Suppressor macrophage (primary cell): Measurements from ENCODE around the gene RIIAD1.
"Not testable (repeated sequence)": the region's sequence is repeated elsewhere in the genome, so short reads cannot be mapped to it uniquely, and the experiment has no call there.

Experiments
- DNase-seq, 4 experiments: peaks; one replicate each; pipeline ENCODE4 v3.0.0-alpha.2; 2020 to 2022

Gene RIIAD1

DNA sequence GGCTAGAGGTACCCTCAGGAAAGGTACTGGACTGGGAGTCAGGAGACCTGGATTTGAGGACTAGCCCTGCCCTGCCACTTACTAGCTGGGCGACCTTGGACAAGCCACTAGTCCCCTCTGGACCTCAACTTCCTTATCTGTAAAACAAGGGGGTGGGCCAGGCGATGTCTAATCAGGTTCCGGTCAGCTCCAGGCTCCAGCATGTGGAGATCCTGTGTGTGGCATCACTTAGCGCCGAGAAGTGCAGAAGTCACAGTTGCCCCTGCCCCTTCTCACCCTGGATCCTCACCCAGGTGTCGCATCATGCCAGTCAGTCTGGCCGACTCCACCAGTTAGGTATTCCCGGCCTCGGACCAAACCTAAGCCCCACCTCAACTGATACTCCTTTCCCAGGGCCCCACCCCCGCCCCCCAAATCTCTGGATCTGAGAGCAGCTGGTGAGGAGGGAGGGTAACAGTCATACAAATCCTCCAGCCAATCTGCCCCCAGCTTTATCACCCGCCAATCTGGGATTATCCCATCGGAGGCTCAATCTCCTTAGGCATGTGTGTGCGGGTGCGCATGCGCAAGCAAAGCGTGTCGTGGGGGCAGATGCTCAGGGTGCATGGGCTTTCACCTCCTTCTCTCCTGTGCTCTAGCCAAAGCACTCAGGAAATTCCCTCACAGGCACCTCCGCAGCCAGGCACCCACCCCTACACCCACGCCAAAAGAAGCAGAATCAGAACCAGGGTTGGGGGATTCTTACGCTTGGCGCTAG is 10.1 kb upstream of the RIIAD1 start:
- DNase-seq, result no peak

DNA sequence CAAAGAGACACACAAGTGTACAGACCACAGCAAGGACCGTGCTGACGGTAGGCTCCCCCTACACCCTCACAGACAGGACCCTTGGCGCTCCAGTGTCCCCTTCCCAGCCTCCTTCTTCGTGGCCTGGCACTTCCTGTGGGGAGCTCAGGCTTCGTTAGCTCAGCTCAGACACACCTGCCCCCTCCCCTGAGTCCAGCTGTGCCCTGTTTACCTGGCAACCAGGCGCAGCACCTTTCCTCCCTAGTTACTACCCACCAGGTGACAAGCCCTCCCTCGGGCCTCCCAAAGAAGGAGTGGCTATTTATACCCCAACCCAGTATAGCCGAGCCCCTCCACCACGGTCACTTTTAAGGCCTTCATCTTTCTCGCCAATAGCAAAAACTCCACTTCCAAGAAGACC is 9.4 kb upstream of the RIIAD1 start:
- DNase-seq, result no peak

DNA sequence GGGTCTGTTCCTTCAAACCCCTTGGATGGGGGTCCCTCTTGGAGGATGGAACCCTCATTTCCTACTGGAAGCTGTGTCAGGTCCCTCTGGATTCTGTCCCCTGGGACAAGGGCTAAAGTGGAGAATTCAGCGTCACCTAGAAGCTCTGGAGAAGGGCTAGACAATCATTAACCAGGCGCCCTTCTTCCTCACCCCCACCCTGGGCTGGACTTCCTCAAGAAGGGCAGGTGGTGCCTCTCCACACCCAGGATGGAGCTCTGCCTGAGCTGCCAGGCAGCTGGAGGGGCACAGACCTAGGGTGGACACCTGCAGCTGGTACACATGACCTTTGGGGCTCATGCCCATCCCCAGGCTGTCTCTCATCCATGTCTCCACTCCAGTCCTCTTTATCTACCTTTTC is 8.3 kb upstream of the RIIAD1 start:
- DNase-seq, result no peak

DNA sequence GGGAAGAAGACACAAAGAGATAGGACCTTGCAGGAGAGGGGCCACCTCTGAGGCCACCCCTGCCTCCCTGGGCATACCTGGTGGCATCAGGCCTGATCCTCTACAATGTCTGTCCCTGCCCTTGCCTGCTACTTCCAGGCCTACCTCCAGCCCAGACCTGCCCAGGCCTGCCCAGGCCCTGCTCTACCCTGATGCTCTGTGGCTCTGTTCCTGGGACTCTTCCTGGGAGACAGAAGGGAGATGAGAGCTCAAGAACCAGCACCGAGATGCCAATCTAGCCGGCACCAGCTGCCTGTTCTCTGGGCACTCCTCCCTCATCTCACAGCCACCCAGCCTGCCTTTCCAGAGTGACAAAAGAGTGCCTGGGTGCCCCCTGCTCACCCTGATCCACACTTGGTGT is 7.4 kb upstream of the RIIAD1 start:
- no peak for DNase-seq

DNA sequence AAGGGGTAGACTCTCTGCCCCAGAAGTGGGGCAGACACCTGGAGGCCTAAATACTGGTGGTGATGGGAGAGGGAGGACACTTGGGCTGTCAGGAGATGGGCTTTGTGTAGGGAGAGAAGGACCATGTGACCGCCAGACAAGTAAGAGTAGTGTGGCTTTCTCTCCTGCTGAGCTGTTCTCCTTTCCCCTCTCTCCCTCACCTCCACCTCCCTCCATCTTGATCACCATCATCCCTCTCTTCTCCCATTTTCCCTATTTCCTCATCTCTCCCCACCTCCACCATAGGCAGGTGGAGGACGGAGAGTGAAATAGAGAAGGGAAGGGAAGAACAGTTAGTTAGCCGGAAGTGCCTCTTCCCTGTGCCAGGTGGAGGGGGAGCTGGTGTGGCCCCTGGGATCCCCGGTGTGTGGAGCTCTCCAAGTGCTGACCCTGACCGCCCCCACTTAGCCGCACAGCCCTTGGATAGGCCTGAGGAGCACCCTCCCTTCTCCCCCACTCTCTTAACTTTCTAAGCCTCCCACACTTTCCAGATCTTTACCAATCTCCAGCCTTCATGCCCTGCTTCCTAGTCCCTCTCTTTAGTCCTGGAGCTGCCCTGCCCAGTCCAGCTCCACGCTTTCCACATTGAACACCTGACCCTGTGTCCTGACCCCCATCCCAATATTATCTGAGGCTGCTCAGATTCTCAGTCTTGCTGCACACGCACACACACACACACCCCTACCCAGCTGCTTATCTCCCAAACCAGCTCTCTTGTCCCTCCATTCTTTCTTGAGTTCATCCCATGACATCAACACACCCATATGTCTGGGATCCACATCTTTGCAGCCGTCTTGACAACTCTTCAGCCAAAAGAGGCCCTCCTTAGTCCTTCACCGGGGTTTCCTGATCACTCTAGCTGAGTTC is 6.2 kb upstream of the RIIAD1 start:
- DNase-seq, result no peak

DNA sequence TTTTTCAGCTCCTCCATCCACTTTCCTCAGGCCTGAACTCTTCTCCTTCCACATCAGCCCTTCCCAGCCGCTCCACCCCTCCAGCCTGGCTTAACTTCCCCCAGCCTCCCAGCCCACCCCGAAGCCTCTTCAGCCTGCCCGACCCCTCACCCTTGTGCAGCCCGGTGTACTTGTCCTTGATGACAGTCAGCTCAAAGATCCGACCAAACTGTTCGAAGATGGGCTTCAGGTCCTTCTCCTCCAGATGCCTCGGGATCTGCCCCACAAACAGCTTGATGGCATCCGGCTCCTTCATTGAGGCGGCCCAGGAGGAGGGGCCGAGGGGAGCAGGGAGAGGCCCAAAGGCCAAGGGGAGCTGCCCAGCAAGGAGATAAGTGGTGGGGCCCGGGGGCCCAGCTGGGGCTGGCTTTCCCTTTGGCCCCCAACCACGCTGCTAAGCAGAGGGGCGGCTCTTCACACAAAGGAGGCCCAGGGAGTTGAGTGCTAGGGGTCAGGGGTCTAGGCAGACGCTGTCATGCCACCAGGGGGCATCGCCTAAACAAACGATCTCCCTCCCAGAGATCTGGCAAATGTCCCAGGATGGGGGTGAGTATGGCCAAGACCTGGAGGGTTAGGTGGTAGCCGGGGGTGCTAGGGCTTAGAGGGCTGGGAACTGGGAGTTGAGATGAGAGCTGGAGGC is 5.5 kb upstream of the RIIAD1 start:
- DNase-seq, result no peak

DNA sequence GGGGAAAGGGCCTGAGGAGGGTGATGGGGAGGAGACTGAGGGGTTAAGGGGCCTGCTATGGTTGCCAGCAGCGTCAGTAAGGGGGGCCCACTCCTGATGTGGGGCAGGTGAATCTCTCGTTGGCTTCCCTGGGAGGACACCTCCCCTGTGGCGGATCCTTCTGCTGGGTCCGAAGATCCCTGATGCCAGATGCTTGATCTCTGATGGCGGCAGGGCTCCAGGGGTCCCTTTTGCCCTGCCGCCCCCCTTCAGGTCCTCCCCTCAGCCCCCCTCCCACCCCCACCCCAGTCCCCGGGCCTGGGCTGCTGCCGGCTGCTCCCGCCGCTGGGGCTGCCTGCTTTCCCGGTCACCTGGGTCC is 4.9 kb upstream of the RIIAD1 start:
- no peak for DNase-seq

DNA sequence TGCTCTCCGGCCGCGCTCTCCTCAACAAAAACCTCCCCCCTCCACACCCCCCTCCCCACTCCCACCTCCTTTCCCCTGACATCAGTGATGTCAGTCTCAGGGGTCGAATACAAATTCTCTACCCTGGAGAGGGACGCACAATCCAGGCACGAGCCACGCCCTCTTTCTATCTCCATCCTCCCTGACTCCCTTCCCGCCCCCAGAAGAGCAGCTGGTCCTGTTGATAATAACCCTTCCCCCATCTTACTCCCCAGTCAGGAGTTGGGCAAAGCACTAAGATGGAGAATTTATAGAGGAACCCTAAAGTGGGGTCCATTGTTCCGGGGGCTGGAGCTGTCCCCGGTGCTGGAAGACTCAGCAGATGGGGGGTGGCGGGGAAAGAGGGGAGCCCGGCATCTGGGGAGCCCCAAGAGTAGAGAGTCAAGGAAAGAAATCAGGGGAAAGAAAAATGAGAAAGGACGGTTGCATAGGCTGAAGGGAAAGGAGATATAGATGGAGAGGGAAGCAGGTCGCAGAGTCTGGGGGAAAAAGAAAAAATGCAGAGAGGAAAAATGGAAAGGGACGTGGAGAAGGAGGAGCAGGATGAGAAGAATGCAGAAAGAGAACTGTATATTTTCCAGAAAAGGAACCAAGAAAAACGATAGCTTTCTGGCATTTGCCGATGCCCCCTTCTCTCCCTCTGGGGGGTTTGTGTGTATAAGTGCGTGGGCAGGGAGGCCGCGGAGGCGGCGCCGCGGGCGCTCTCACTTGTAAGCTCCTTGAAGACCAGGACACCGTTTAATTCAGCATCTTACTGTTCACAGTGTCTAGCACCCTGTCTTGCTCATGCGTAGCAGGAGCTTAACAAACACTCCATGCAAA is 4.3 kb upstream of the RIIAD1 start, which contains the start of gene CELF3:
TSS of gene CELF3 (minus strand) at position 33 of the 861 bp plus-strand sequence. CDS start 783 bp downstream, outside the sequence.
- DNase-seq, result peak in 2 of 4 experiments; percentile 14 to 28

DNA sequence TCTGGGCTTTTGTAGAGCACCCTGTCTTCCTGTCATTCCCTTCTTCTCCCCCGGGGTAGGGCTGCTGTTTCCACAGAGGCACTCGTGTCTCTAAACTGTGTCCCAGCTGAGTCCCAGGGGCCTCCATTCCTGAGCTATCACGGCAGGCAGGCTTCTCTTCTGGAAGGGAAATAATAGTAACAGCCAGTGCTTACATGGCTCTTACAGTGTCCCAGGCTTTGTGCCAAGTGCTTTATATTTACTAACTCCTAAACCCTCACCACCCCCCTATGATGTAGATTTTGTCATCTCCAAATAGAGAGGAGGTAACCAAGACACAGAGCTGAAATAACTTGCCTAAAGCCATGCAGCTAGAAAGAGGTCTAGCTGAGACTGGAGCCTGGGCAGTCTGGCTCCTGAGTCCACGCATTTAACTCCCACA is 3.3 kb upstream of the RIIAD1 start:
- DNase-seq, result no peak

DNA sequence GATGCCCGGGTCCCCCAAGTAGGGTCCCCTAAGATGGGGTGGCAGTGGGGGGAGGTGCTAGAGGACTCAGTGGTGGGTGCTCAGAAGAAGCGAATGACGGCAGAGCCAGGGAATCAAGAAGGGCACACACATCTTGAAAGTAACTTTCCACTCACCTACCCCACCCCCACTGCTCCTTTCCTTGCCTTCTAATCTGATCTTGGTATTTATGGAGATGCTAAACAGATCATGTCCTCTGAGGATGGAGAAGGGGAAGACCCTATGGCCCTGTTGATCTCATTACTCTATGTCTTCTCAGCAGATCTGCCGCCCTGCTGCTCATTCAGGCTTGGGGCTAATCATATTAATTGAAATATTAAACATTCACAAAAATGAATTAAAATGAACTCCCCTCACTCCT is 2.7 kb upstream of the RIIAD1 start:
- no peak for DNase-seq

DNA sequence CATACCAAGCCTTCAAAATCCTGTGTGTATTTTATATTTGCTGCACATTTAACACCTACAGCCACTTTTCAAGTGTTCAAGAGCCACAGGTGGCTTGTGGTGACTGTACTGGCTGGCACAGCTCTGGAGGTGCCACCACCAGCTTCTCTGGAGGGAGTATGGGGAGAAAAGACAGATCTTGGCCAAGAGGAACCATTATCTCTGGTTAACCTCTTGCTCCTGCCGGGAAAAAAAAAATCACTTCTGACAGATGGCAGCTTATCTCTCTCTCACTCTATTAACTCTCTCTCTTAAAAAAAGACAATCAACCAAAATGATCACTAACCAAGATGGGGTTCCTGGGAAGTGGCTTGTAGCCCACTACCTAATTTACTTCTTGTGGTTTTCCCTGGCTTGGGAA is 1.2 kb upstream of the RIIAD1 start:
- DNase-seq, result no peak

DNA sequence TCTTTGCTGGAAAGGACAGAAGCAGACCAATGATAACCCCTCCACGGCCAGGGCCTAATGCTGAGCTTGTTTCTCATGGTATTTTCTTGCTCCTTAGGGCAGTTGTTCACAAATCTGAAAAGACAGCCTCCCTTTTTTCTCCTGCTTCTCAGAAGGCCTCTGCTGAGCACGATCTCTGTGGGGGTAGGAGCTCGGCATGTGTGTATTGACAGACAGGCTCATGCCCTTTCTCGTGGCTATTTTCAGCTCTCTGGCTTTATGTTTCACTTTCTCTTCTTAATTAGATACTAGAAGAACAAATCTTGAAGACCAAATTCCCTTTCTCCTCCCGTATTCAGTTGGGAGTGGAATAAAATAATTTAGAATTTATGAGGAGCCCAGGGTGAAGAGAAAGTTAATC is 768 bp upstream of the RIIAD1 start:
- DNase-seq, result peak; percentile 13 to 35 (median 29)

DNA sequence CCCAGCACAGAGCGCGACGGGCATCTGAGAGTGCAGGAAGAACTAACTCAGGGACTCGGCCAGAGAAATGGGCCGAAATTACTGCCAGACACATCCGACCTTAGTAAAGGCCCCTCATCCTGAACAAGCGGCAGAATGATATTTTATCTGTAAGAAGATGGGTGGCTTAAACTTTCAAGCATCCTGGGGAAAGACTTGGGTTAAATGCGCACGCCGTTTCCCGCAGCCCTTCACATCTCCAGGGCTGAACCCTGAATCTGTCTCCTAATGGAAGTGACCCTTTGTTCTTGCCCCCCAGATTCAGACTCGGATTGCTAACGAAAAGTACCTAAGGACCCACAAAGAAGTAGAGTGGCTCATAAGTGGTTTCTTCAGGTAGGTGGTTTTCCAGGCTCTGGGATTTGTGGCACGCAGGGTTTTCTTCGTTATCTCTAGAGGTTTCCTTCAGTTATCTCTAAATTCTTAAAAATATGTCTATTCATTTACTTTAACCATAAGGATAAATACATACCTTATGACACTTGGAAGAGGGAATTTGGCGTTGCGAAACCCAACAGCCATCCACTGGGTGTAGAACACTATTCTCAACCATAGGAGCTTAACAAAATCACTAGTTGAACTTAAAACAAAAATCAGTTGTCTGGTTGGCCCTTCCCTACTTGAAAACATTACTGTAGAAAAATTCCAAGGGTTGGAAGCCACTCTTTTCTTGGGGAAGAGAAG is 627 bp downstream of the RIIAD1 start:
- DNase-seq, result no peak

DNA sequence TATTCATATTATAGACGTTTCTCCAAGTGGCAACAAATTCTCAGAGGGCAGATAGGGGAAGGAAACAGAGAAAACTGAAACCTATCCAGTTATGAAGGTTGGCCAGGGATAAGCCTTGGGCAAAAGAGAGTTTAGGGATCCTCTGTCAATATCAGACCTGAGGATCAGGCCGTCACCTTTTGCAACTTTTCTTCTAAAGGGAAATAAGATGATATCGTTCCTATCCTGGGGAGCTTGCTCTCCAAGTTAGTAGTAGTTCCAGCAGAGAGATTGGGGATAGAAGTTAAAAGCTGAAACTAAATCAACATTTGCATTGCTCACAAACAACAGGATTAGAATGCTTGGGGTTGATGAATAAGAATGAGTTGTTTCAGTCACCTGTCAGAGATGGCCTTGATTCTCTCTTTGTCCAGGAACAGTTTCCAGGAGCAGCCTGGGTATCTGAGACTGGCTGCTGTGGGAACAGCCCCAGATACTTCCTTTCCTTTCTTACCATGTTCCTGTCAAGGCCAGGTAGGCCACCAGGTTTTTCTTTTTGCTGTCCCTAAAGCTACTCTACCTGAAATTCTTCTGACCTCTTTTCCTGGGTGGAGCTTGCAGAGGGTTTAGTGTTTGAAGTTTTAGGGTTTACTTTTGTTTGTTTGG is 2.5 kb downstream of the RIIAD1 start:
- no peak for DNase-seq

DNA sequence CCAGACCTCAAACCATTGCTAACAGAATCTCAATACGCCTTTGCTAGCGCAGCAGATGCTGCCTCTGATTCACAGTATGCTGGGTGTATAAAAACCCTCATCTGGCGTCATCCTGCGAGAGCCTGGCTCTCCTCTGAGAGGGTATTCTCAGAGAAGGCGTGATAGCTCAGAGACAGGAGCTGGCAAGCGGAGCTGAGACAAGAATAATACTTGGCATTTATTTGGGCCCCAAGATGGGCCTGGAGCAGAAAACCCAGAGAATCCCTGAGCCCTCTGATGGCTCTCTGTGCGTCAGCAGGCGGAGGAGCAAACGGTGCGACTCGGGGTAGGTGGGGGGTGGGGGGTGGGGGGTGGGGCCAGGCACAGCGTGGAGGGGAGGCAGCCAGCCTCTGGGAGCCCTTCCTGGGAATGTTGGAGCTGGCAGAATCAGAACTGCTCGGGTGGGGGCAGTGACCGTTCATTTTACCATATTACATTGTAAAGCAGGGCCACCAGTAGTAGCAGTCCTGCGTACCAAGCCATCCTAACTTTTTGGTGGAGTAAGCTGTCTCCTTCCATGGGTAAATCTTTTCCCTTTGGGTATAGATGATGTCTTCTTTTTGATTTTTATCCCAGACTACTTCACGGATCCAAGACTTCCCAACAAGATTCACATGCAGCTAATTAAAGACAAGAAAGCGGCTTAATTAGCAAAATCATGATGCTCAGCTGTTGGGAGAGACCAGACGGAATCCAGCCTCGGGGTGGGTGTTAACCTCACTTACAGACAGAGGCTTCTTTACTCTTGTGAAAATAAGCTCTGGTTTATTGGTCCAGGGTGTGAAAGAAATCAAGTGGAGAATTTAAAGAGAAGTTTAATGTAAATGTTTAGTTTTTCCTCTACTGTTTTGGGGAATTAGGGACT is 7.1 kb downstream of the RIIAD1 start:
- DNase-seq, result no peak

DNA sequence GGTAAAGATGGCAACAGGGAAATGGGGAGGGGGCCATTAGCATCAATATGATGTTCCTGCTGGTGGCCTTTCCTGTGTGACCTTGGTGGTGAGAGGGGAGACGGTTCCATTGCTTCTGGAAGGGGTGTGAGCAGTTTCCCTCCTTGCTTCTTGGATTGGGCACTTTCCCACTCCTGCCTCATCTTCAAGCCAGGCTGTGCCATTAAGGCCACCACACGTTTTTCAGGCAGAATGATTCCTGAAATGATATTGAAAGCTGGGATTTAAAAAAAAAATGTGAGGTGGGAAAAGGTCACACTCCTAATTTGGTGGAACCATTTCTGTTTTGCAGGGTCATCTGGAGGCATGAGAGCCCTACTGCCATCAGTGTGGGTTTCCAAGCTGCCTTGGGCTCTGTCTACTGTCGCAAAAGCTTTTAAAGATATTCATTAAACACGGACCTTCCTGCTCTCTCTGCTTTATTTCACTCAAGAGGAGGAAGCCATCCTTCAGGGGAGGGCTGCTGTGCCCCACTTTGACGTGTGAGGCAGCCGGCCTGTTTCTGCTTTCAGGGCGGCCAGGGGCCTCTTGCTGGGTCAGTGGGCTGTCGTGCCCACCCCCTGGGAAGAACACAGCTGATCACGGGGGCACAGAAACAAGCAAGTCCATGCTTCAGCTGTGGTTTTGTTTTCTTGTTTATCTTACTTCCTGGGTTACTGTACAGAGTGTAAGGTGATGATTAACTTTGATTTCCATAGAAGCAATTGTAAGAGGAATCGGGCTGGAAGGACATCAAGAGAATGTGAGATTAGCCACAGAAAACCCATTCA is 8.0 kb downstream of the RIIAD1 start:
- no peak for DNase-seq

DNA sequence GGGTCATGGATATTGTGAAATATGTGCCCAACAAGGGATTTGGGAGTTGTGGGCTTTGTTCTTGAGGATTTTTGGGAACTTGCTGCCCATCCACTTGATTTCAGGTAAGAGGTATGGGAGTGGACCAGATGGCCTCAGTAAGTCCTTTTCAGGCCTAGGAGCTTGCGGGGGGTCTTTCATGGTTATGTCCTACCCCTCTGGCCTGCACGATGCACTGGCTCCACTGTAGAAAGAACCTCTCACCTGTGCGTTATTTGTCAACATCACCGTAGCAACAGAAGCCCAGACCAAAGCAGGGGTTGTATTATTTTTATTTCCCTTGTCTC is 8.6 kb downstream of the RIIAD1 start:
- no peak for DNase-seq

DNA sequence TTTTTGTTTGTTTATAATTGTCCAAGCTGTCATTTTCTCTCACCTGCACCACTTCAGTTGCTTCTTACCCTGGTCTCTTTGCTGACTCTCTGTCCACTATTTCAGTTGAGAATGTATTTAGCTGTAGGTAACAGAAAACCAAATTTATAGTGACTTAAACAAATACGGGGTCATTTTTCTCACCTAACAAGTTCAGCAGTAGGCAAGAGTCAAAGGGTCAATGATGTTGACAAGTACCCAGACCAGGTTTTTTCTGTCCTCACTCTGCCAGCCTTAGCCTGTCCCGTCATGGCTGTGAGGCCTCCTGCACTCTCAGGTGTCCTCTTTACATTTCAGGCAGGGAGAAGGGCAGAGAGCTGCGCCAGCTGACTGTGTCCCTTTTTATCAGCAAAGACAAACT is 11.8 kb downstream of the RIIAD1 start:
- no peak for DNase-seq

DNA sequence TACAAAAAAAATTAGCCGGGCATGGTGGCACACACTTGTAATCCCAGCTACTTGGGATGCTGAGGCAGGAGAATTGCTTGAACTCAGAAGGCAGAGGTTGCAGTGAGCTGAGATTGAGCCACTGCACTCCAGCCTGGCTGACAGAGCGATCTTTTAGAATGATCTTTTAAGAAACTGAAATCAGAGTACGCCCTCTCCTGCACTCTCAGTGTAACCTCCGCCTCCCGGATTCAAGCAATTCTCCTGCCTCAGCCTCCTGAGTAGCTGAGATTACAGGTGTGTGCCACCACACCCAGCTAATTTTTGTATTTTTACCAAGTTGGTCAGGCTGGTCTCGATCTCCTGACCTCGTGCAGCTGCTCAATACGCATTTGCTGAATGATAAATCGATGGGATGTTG is 12.7 kb downstream of the RIIAD1 start:
- not testable (repeated sequence) for DNase-seq
